Thoracic aorta endothelial cell (primary cell): ENCODE results near the gene PNCK. TPM values are rescaled to one million over a fixed set of nuclear protein-coding genes. Genes with fewer than 3 reads are reported as not detected.

ENCODE experiments used
- small RNA-seq: library from RNA; depleted of rRNA; stranded (forward); fragments of <200 nt; gene quantifications from one replicate; pipeline ENCODE3, GENCODE V24; 2012
- total RNA-seq: library from RNA; depleted of rRNA; stranded (reverse); fragments of >200 nt; gene quantifications from 2 replicates; pipeline ENCODE4 v1.2.3, GENCODE V29; 2012

Gene PNCK
- not detected in 2 replicates for total RNA-seq

DNA sequence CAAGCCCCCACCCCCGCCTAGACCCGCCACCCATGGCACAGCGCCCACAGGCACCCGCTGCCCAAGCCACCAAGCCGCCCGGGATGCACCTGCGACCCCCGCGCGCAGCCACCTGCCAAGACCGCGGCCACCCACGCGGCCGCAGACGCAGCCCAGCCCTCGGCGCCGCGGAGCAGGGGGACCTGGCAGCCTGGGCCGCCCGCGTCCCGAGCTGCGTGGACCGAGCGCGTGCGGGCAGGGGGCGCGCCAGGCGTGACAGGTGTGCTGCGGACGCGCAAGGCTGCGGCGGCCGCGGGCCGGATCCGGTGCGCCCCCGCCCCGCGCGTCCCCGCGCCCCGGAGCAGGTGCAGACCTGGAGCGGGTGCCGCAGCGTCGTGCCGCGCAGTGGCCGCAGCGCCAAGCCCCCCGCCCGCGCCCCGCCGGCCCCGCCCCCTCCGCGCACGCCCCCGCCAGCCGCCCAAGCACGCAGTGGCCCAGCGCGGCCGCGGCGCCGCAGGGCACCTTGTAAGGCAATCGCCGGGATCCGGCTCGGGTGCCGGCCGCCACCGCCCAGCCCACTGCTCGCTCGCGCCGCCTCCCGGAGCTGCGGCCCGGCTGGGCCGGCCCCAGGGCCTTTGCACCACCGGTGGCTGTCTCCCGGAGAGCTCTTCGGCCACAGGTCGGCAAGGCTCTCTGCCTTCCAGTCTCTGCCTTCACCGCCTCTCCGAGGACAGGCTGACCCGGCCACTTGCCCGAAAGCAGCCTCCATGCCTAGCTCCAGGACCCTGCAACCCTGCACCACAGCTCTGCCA is at the start of gene PNCK:
Gene PNCK, minus strand, starts transcription at position 386 of the 791 bp plus-strand sequence. CDS start 737 bp downstream, outside the sequence.

GRCh38 chrX:153687121-153688039 is 13.8 kb upstream of the PNCK start, which contains the start of gene SLC6A8:
SLC6A8 (plus strand) TSS chrX:153687926; CDS start chrX:153688575, 649 bp downstream.

GRCh38 chrX:153646620-153647373 is 26.8 kb downstream of the PNCK start, which contains the start of gene DUSP9:
DUSP9 (plus strand) TSS chrX:153647203; CDS start chrX:153647954, 751 bp downstream.

Small RNAs within 50 kb of the gene (small RNA-seq; reads per million reads assigned to genes)
- gene RN7SL687P: not detected

Other genes with a start within 250 kb of the PNCK start
- 1.0 and 1.2 TPM in 2 replicates for gene TREX2, start 227.8 kb downstream of the PNCK start, total RNA-seq
- gene HAUS7, start 203.2 kb downstream of the PNCK start, total RNA-seq: 20.3 and 26.6 TPM in 2 replicates
- gene BGN, start 178.8 kb downstream of the PNCK start, total RNA-seq: 13.4 and 34.2 TPM in 2 replicates
- gene ATP2B3, start 156.2 kb downstream of the PNCK start, total RNA-seq: not detected in 2 replicates
- gene CCNQ, start 74.7 kb downstream of the PNCK start, total RNA-seq: 25.4 and 27.7 TPM in 2 replicates
- gene DUSP9, start 26.6 kb downstream of the PNCK start, total RNA-seq: 0.13 and 0.29 TPM in 2 replicates
- gene SLC6A8, start 14.1 kb upstream of the PNCK start, total RNA-seq: 9.6 and 12.8 TPM in 2 replicates
- gene BCAP31, start 50.6 kb upstream of the PNCK start, total RNA-seq: 237 and 249 TPM in 2 replicates
- gene ABCD1, start 51.0 kb upstream of the PNCK start, total RNA-seq: 10.5 and 15.2 TPM in 2 replicates
- gene PLXNB3, start 90.4 kb upstream of the PNCK start, total RNA-seq: 2.2 and 7.0 TPM in 2 replicates
- not detected in 2 replicates for gene SRPK3, start 107.2 kb upstream of the PNCK start, total RNA-seq
- 32.9 and 35.0 TPM in 2 replicates for gene IDH3G, start 120.6 kb upstream of the PNCK start, total RNA-seq
- 127 and 133 TPM in 2 replicates for gene SSR4, start 120.9 kb upstream of the PNCK start, total RNA-seq
- under 0.01 and 0.14 TPM in 2 replicates for gene PDZD4, start 156.7 kb upstream of the PNCK start, total RNA-seq
- 0.27 and 0.50 TPM in 2 replicates for gene L1CAM, start 212.4 kb upstream of the PNCK start, total RNA-seq
- not detected in 2 replicates for gene AVPR2, start 230.9 kb upstream of the PNCK start, total RNA-seq